SK-N-SH (cell line): ENCODE results near the gene SRSF2. TPM values are rescaled to one million over a fixed set of nuclear protein-coding genes. Genes with fewer than 3 reads are reported as not detected.

Experiments used
- ELF1 ChIP-seq: IDR thresholded peaks from 2 replicates; pipeline ENCODE4 v1.4.0; 2012
- EP300 ChIP-seq, 2 experiments: IDR thresholded peaks; 2 replicates each; pipeline versions ENCODE4 v1.4.0 to v1.6.1; 2012; ENCODE audit warnings: borderline replicate concordance in 1 of 2, low read depth in 1 of 2, low read length in 1 of 2
- EZH2phosphoT487 ChIP-seq: fragments of 200-600 bp; sonication (generic); IDR thresholded peaks from 2 replicates; pipeline ENCODE4 v1.6.1; 2017; ENCODE audit warnings: low read depth, mixed run types, mild to moderate bottlenecking, antibody characterized with exemption, moderate library complexity, borderline replicate concordance
- FOSL2 ChIP-seq: IDR thresholded peaks from 2 replicates; pipeline ENCODE4 v1.4.0; 2012; ENCODE audit warnings: low read depth, mild to moderate bottlenecking, moderate library complexity, borderline replicate concordance
- FOXJ3 ChIP-seq: sonication (generic); formaldehyde crosslinking; IDR thresholded peaks from 2 replicates; pipeline ENCODE4 v1.5.1; 2020; ENCODE audit warnings: mild to moderate bottlenecking, missing genetic modification reagents
- FOXM1 ChIP-seq: IDR thresholded peaks from 2 replicates; pipeline ENCODE4 v1.4.0; 2012; ENCODE audit warnings: low read depth, mild to moderate bottlenecking
- GABPA ChIP-seq: IDR thresholded peaks from 2 replicates; pipeline ENCODE4 v1.4.0; 2012; ENCODE audit warnings: low read depth, mild to moderate bottlenecking
- GATA2 ChIP-seq: sonication (generic); formaldehyde crosslinking; IDR thresholded peaks from 2 replicates; pipeline ENCODE4 v1.5.0; 2020; ENCODE audit warnings: mild to moderate bottlenecking, missing genetic modification reagents
- MAX ChIP-seq: IDR thresholded peaks from 2 replicates; pipeline ENCODE4 v1.4.0; 2012; ENCODE audit warnings: low read depth
- MEF2A ChIP-seq: IDR thresholded peaks from 2 replicates; pipeline ENCODE4 v1.4.0; 2012; ENCODE audit warnings: low read depth, borderline replicate concordance
- MXI1 ChIP-seq: IDR thresholded peaks from 2 replicates; pipeline ENCODE4 v1.6.1; 2012; ENCODE audit warnings: mild to moderate bottlenecking, low read depth, low read length, improper control_type of control experiment
- NFIC ChIP-seq: IDR thresholded peaks from 2 replicates; pipeline ENCODE4 v1.4.0; 2012; ENCODE audit warnings: borderline replicate concordance
- RAD21 ChIP-seq: IDR thresholded peaks from 2 replicates; pipeline ENCODE4 v1.6.1; 2012; ENCODE audit warnings: mild to moderate bottlenecking, low read length
- RCOR1 ChIP-seq: fragments of 150-350 bp; IDR thresholded peaks from 2 replicates; pipeline ENCODE4 v1.6.1; 2017; ENCODE audit warnings: antibody characterized with exemption, low read length
- RFX5 ChIP-seq: IDR thresholded peaks from 2 replicates; pipeline ENCODE4 v1.6.1; 2012; ENCODE audit warnings: mild to moderate bottlenecking, improper control_type of control experiment, low read length
- RXRA ChIP-seq: IDR thresholded peaks from 2 replicates; pipeline ENCODE4 v1.4.0; 2012; ENCODE audit warnings: low read depth, mild to moderate bottlenecking, borderline replicate concordance
- SIN3A ChIP-seq: IDR thresholded peaks from 2 replicates; pipeline ENCODE4 v1.6.1; 2012; ENCODE audit warnings: low read depth, mild to moderate bottlenecking, low read length, moderate library complexity, borderline replicate concordance
- TAF1 ChIP-seq: IDR thresholded peaks from 2 replicates; pipeline ENCODE4 v1.6.1; 2012; ENCODE audit warnings: low read depth, mild to moderate bottlenecking, low read length, moderate library complexity, borderline replicate concordance
- TCF12 ChIP-seq: IDR thresholded peaks from 2 replicates; pipeline ENCODE4 v1.4.0; 2012
- TEAD4 ChIP-seq: IDR thresholded peaks from 2 replicates; pipeline ENCODE4 v1.4.0; 2012; ENCODE audit warnings: mild to moderate bottlenecking, borderline replicate concordance; ENCODE audit not compliant: insufficient read depth
- polyA plus RNA-seq, 3 experiments: library from polyadenylated mRNA; depleted of rRNA; stranded (reverse); fragments of >200 nt; gene quantifications; 2 replicates each; pipeline ENCODE4 v1.2.3, GENCODE V29; 2012
- TF ChIP-seq, protein P1 (sequence below): IDR thresholded peaks from 2 replicates; pipeline ENCODE4 v1.6.1; 2012; ENCODE audit warnings: mild to moderate bottlenecking, low read depth, low read length, moderate library complexity
- TF ChIP-seq, protein P2 (sequence below): fragments of 150-350 bp; IDR thresholded peaks from 2 replicates; pipeline ENCODE4 v1.6.1; 2016; ENCODE audit warnings: mild to moderate bottlenecking, low read depth, low read length

Gene SRSF2
- polyA plus RNA-seq, 1 of the 3 experiments (the other 2 are of a cell fraction) = 211 TPM

DNA sequence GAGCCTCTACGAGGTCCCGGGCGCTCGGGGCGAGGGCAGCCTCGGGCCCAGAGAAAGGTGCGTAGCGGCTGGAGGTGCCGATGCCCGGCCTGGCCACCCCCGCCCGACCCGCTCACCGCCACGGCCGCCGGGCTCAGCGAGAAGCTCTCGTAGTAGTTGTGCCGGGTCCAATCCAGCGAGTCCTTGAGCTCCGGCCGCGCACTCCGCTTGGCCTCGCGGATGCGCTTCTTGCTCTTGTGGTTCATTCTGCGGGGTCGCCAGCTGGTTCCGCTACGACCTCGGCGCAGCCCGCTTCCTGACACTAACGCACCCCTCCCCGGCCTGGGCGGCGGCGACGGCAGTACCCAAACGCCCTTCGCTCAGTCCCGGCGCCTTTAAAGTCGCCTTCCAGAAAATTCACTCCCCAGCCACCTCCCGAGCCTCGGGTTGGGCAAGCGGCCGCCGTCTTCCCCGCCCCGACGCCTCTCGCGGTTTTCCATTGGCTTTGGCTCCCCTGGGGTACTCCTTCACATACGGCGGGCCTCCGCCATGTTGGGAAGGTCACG is 10.8 kb downstream of the SRSF2 start, which contains the start of gene JMJD6 (continued):
- no peak for TF ChIP-seq FOXJ3 (CRISPR knock-in tag)
- TF ChIP-seq TEAD4 = 0 out of 2 replicates have a peak, but pooled peaks have one; percentile 16
- no peak for TF ChIP-seq RXRA
- 0 out of 2 replicates have a peak, but pooled peaks have one; percentile 5 for TF ChIP-seq RFX5
- TF ChIP-seq FOSL2 = no peak
- TF ChIP-seq EP300 (IDR thresholded peaks at IDR 0.05; ENCODE audit: borderline replicate concordance in 1 of 2, low read depth in 1 of 2, low read length in 1 of 2) = no peak
- TF ChIP-seq GATA2 (CRISPR knock-in tag) = no peak
- TF ChIP-seq, protein P1, sequence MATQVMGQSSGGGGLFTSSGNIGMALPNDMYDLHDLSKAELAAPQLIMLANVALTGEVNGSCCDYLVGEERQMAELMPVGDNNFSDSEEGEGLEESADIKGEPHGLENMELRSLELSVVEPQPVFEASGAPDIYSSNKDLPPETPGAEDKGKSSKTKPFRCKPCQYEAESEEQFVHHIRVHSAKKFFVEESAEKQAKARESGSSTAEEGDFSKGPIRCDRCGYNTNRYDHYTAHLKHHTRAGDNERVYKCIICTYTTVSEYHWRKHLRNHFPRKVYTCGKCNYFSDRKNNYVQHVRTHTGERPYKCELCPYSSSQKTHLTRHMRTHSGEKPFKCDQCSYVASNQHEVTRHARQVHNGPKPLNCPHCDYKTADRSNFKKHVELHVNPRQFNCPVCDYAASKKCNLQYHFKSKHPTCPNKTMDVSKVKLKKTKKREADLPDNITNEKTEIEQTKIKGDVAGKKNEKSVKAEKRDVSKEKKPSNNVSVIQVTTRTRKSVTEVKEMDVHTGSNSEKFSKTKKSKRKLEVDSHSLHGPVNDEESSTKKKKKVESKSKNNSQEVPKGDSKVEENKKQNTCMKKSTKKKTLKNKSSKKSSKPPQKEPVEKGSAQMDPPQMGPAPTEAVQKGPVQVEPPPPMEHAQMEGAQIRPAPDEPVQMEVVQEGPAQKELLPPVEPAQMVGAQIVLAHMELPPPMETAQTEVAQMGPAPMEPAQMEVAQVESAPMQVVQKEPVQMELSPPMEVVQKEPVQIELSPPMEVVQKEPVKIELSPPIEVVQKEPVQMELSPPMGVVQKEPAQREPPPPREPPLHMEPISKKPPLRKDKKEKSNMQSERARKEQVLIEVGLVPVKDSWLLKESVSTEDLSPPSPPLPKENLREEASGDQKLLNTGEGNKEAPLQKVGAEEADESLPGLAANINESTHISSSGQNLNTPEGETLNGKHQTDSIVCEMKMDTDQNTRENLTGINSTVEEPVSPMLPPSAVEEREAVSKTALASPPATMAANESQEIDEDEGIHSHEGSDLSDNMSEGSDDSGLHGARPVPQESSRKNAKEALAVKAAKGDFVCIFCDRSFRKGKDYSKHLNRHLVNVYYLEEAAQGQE = no peak
- no peak for TF ChIP-seq FOXM1
- peak; percentile 10; the same call in 1 of the 2 replicates for TF ChIP-seq TCF12
- peak; percentile 55 for TF ChIP-seq SIN3A
- TF ChIP-seq NFIC = no peak
- peak; percentile 60 for TF ChIP-seq MAX
- TF ChIP-seq RAD21 = no peak
- TF ChIP-seq MXI1 = no peak; the same call in 1 of the 2 replicates
- TF ChIP-seq RCOR1 = no peak
- TF ChIP-seq, protein P2, sequence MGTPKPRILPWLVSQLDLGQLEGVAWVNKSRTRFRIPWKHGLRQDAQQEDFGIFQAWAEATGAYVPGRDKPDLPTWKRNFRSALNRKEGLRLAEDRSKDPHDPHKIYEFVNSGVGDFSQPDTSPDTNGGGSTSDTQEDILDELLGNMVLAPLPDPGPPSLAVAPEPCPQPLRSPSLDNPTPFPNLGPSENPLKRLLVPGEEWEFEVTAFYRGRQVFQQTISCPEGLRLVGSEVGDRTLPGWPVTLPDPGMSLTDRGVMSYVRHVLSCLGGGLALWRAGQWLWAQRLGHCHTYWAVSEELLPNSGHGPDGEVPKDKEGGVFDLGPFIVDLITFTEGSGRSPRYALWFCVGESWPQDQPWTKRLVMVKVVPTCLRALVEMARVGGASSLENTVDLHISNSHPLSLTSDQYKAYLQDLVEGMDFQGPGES = peak; percentile 58; the same call in 1 of the 2 replicates
- no peak; the same call in 1 of the 2 replicates for TF ChIP-seq GABPA
- peak; percentile 58 for TF ChIP-seq ELF1
- TF ChIP-seq TAF1 = no peak; the same call in 1 of the 2 replicates
- TF ChIP-seq EZH2phosphoT487 = no peak
- TF ChIP-seq MEF2A = no peak
